ENCODE results near the gene VTN. TPM values are rescaled to one million over a fixed set of nuclear protein-coding genes. Genes with fewer than 3 reads are reported as not detected.

VTN gene
- total and polyA plus RNA-seq, 2 donors (not counting 1 experiment from before 2014, with no cell fraction given) = 0.34 to 0.36 TPM

DNA sequence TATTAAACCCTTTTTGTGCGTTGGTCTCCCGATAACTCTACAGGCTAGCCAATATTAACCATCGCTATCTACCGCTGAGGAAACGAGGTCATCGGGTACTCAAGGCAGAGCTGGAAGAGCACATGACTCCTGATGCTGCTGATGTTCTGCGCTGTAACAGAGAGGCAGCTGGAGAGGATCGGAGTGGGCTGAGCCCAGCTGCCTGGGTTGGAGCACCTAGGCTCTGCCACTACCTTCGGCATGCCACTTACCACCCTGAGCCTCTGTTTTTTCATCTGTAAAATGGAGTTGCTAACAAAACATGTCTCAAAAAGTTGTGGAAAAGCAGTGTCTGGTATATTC, 36.3 kb upstream of the VTN start:
- Mint-ChIP-seq H3K4me1 (peaks cover 10% of the 10 kb centered on the region), H3K9me3 (ENCODE audit: insufficient read depth) (no peaks in the 10 kb centered on the region), H3K27me3 (peaks cover 7% of the 10 kb centered on the region), H3K27ac (peak overlapping the region; percentile 81), H3K4me3 (peak overlapping the region; percentile 90)
- Histone ChIP-seq H3K27ac (ENCODE audit: low read length in 2 of 2) (no peak overlapping the region), H3K36me3 (replicated peaks in 1 of 2; ENCODE audit: control extremely low read depth in 1 of 2, control insufficient read depth in 1 of 2, extremely low read depth in 1 of 2, insufficient read depth in 2 of 2, low read length in 1 of 2) (no peaks in the 10 kb centered on the region), H4K20me1 (ENCODE audit: control insufficient read depth, insufficient read depth, low read length, poor library complexity, severe bottlenecking) (no peaks in the 10 kb centered on the region), H3K4me3 (ENCODE audit: control extremely low read depth in 1 of 5, extremely low read depth in 1 of 5, insufficient read depth in 1 of 5, low read depth in 2 of 5, low read length in 4 of 5) (peak overlapping the region in 4 of 5 experiments; percentile 58 to 91 (median 75)), H3K27me3 (replicated peaks in 1 of 4; ENCODE audit: control extremely low read depth in 1 of 4, control insufficient read depth in 3 of 4, insufficient read depth in 4 of 4, low read length in 3 of 4) (no peaks in the 10 kb centered on the region), H3K79me2 (ENCODE audit: control insufficient read depth, insufficient read depth, low read length) (no peaks in the 10 kb centered on the region), H3K4me1 (ENCODE audit: control insufficient read depth in 2 of 2, insufficient read depth in 2 of 2, low read length in 2 of 2) (peaks cover 8 to 12% of the 10 kb centered on the region in 2 donors), H3K9me3 (ENCODE audit: control extremely low read depth in 1 of 3, control insufficient read depth in 2 of 3, insufficient read depth in 1 of 3, low read length in 2 of 3) (peaks cover 0 to 4% (median 0%) of the 10 kb centered on the region in 3 donors), H3K4me2 (replicated peaks; ENCODE audit: low read depth, low read length, poor library complexity, severe bottlenecking) (peak overlapping the region; percentile 97), H3K9ac (ENCODE audit: low read length) (peak overlapping the region; percentile 76), H2AFZ (ENCODE audit: insufficient read depth, low read depth, low read length, poor library complexity, severe bottlenecking) (peak overlapping the region; percentile 90)
- TF ChIP-seq EZH2 (IDR thresholded peaks at IDR 0.05; ENCODE audit: borderline replicate concordance, insufficient read depth, low read depth, low read length, poor library complexity, severe bottlenecking) = no peak
- TF ChIP-seq, protein P1, sequence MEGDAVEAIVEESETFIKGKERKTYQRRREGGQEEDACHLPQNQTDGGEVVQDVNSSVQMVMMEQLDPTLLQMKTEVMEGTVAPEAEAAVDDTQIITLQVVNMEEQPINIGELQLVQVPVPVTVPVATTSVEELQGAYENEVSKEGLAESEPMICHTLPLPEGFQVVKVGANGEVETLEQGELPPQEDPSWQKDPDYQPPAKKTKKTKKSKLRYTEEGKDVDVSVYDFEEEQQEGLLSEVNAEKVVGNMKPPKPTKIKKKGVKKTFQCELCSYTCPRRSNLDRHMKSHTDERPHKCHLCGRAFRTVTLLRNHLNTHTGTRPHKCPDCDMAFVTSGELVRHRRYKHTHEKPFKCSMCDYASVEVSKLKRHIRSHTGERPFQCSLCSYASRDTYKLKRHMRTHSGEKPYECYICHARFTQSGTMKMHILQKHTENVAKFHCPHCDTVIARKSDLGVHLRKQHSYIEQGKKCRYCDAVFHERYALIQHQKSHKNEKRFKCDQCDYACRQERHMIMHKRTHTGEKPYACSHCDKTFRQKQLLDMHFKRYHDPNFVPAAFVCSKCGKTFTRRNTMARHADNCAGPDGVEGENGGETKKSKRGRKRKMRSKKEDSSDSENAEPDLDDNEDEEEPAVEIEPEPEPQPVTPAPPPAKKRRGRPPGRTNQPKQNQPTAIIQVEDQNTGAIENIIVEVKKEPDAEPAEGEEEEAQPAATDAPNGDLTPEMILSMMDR (IDR thresholded peaks at IDR 0.05) = no peak
- ATAC-seq (ENCODE audit: low read depth) (no peak), DNase-seq (no peak)
- ChIA-PET POLR2A (no interaction called here), CTCF (interaction anchor here (0.6 to 2.1 kb wide), 3 partner anchors 8 to 364 kb away, joined by 3 to 12 read pairs (median 3); no protein-coding TSS in a partner anchor)
- 30% methylated on average over 8 of the region's 9 CpGs for WGBS (ENCODE audit: insufficient coverage)
- intact Hi-C loops (cut with micrococcal nuclease) = loop anchor here (5.0 kb wide), 1 partner anchor 34 kb away; the partner anchor contains the start of genes SARM1 and VTN

DNA sequence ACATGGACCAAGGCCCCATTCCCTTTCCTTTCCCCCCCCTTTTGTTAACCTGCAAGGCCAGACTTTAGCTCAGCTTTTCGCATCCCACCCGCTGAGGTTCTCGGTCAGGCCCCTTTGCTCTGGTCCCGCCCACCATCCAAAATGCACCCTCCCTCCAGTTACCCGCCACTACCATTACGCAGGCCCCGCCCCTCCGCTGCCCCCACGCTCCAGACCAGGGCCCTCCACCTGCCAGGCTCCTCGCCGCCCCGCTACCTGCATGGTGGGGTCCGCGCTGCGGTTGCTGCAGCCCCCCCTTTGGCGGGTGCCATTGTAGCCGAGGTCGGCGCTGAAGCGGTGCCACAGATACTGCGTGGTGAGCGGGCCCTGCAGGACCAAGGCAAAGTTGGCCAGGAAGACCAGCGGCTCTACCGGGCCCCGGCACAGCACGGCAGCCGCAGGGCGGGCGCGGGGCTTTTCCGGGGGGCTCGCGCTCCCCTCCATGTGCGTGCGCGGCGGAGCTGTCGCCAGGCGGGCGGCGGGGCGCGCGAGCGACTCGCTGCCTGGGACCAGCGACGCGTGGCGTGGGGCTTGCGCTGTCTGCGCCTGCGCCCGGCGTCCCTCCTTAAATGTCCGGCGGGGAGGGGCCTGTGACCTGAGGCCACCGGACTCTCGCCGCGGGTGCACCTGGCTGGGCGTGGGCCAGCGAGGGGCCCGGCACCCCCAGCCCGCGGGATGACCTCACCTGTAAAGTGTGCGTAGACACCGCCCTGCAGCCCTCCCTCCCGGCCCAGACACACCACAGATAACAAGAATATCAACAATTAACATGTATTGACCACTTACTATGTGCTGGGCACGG, 35.7 kb upstream of the VTN start, which contains the start of gene SLC46A1:
TSS of gene SLC46A1 (minus strand) at position 581 of the 841 bp plus-strand sequence. CDS start at position 483, 98 bp downstream.
- POLR2A ChIA-PET = no interaction called here
- Histone ChIP-seq H2AFZ (ENCODE audit: insufficient read depth, low read depth, low read length, poor library complexity, severe bottlenecking) (peak within 1 kb of the TSS; percentile 90), H3K27ac (ENCODE audit: low read length in 2 of 2) (peak within 1 kb of the TSS in 1 of 2 donors; percentile 5)

More for the DNA sequence above, 35.7 kb upstream of the VTN start, which contains the start of gene SLC46A1:
- DNase-seq (peak; percentile 59), ATAC-seq (ENCODE audit: low read depth) (peak; percentile 91)
- H3K27me3 Mint-ChIP-seq = peaks cover 7% of the 10 kb centered on the region
- H3K9me3 ChIP-seq (ENCODE audit: control extremely low read depth in 1 of 3, control insufficient read depth in 2 of 3, insufficient read depth in 1 of 3, low read length in 2 of 3) = peaks cover 0 to 4% (median 0%) of the 10 kb centered on the region in 3 donors
- no peak for TF ChIP-seq EZH2 (IDR thresholded peaks at IDR 0.05; ENCODE audit: borderline replicate concordance, insufficient read depth, low read depth, low read length, poor library complexity, severe bottlenecking)
- TF ChIP-seq, protein P1 (IDR thresholded peaks at IDR 0.05) = no peak
- peak within 1 kb of the TSS; percentile 90 for H3K4me3 Mint-ChIP-seq
- CTCF ChIA-PET = interaction anchor here (0.9 to 1.5 kb wide), 2 partner anchors 9 to 10 kb away, joined by 3 to 11 read pairs; no protein-coding TSS in a partner anchor
- intact Hi-C loops (cut with micrococcal nuclease) = loop anchor here (5.0 kb wide), 1 partner anchor 34 kb away; the partner anchor contains the start of genes SARM1 and VTN
- peak within 1 kb of the TSS; percentile 81 for H3K27ac Mint-ChIP-seq
- no peaks in the 10 kb centered on the region for H4K20me1 ChIP-seq (ENCODE audit: control insufficient read depth, insufficient read depth, low read length, poor library complexity, severe bottlenecking)
- H3K9ac ChIP-seq (ENCODE audit: low read length) = peak within 1 kb of the TSS; percentile 76
- H3K4me3 ChIP-seq (ENCODE audit: control extremely low read depth in 1 of 5, extremely low read depth in 1 of 5, insufficient read depth in 1 of 5, low read depth in 2 of 5, low read length in 4 of 5) = peak within 1 kb of the TSS in 4 of 5 experiments; percentile 58 to 91 (median 75)
- H3K4me1 Mint-ChIP-seq = peaks cover 10% of the 10 kb centered on the region
- H3K4me1 ChIP-seq (ENCODE audit: control insufficient read depth in 2 of 2, insufficient read depth in 2 of 2, low read length in 2 of 2) = peaks cover 8 to 12% of the 10 kb centered on the region in 2 donors
- H3K79me2 ChIP-seq (ENCODE audit: control insufficient read depth, insufficient read depth, low read length) = no peaks in the 10 kb centered on the region
- no peaks in the 10 kb centered on the region for H3K9me3 Mint-ChIP-seq (ENCODE audit: insufficient read depth)
- WGBS (ENCODE audit: insufficient coverage) = 2% methylated on average over 70 of the region's 70 CpGs
- no peaks in the 10 kb centered on the region for H3K27me3 ChIP-seq (replicated peaks in 1 of 4; ENCODE audit: control extremely low read depth in 1 of 4, control insufficient read depth in 3 of 4, insufficient read depth in 4 of 4, low read length in 3 of 4)
- H3K4me2 ChIP-seq (replicated peaks; ENCODE audit: low read depth, low read length, poor library complexity, severe bottlenecking) = peak within 1 kb of the TSS; percentile 97
- no peaks in the 10 kb centered on the region for H3K36me3 ChIP-seq (replicated peaks in 1 of 2; ENCODE audit: control extremely low read depth in 1 of 2, control insufficient read depth in 1 of 2, extremely low read depth in 1 of 2, insufficient read depth in 2 of 2, low read length in 1 of 2)
